Measurements from ENCODE around the gene GP5.

The GP5 gene, protein sequence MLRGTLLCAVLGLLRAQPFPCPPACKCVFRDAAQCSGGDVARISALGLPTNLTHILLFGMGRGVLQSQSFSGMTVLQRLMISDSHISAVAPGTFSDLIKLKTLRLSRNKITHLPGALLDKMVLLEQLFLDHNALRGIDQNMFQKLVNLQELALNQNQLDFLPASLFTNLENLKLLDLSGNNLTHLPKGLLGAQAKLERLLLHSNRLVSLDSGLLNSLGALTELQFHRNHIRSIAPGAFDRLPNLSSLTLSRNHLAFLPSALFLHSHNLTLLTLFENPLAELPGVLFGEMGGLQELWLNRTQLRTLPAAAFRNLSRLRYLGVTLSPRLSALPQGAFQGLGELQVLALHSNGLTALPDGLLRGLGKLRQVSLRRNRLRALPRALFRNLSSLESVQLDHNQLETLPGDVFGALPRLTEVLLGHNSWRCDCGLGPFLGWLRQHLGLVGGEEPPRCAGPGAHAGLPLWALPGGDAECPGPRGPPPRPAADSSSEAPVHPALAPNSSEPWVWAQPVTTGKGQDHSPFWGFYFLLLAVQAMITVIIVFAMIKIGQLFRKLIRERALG

GRCh38 chr3:194399166-194399565 lies at the start of gene GP5:
Gene GP5, minus strand, starts transcription at chr3:194399266. Its CDS starts 984 bp downstream, at chr3:194398282.
- no peak for DNase-seq

DNA sequence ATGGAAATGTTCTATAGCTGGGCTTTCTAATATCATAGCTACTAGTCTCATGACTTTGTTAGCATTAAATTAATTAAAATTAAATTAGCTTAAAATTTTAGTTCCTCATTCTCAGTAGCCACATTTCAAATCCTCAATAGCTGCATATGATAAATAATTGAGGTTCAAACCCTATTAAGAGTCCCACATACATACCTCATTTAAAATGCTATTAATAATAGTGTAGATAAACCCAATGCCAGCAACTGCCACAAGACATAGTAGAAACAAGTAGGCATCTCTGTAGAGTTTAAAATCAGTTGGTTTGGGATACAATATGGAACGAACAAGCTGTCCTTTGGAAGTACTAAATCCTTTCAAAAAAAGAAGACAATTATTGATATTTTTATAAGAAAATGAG lies 48.6 kb upstream of the GP5 start:
- DNase-seq, result no peak

GRCh38 chr3:194447161-194447560 lies 48.1 kb upstream of the GP5 start:
- no peak for DNase-seq

DNA sequence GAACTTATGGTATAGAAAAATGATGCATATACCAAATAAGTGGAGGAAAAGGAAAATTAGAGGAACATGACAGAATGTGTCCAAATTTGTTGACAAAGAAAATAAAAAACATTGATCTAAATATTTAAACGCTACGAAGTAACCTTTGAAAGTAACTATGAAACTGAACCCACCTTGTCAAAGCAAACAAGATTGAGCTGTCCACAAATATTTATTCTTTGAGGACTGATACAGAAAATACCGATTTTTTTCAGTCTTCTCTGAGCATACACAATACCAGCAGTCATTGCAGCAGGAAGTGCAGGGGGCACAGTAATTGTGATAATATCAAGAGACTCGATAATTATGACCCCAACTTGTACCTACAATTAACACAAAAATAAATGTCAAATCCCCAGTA lies 47.7 kb upstream of the GP5 start:
- DNase-seq, result no peak

DNA sequence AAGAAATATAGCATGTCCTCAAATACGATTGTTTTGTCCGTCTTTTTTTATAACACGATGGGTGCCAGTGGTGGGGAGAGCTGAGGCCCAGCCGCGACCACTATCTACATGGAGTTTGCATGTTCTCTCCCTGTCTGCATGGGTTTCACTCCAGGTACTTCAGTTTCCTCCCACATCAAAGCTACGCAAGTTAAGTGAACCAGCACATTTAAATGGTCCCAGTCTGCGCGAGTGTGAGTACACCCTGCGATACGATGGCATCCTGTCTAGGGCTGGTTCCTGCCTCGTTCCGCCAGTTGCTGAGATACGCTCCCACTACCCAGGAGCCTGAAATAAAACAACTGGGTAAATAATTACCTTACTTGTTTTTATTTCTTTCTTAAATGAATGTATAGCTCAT lies 47.1 kb upstream of the GP5 start:
- DNase-seq, result no peak

DNA sequence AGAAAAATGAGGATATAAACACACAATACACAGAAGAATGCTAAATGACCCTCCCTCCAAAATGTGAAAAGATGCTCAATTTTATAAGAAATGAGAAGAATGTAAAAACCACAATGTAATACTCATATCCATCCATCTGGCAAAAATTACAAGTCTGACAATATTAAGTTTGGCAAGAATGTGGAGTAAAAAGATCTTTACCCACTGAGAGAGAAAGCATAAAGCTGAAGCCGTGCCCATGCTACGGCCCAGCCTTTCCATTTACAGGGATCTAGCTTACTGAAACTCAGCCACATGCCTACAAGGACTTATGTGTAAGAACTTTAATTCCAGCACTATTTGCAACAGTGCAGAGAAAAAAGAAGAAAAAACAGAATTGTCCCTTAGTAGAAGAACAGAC lies 44.8 kb upstream of the GP5 start:
- no peak for DNase-seq

- DNase-seq, result no peak
Observed at GRCh38 chr3:194440756-194441155, 41.7 kb upstream of the GP5 start.

- DNase-seq, result no peak
Observed at GRCh38 chr3:194439881-194440550, 41.0 kb upstream of the GP5 start.

- no peak for DNase-seq
Observed at GRCh38 chr3:194434503-194434902, 35.4 kb upstream of the GP5 start.

DNA sequence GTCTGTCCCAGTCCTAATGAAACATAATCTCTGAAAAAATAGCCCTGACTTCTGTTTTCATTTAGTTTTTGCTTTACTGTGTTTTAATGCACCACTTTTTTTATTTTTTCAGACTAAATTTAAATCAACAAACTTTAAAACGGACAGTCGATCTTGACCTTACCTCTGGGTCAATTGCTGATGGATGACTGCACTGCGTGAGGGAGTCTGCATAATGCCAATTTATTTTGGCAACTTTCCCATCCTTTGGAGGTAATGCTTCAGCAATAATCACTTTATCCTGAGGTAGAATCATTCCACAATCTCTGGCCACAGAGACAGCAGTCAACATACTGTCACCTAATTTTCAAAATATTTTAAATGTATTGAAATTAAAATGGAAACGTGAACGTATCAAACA lies 32.5 kb upstream of the GP5 start:
- no peak for DNase-seq

DNA sequence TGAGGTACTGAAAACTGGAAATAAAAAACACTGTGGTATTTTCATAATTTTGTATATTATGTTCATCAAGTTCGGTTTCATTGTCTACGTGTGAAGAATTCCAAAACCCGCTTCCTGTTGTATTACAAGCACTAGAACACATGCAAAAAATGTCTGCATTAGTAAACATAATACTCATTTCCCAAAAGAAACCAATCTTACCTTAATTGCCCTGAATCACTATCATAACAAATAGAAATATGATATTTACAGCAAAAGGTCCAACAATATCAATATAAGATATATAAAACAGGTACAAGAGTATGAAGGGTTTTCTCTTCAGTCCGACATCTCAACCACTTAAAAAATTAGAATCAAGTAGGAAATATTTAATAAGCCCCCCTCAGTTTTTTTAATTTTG lies 26.3 kb upstream of the GP5 start:
- DNase-seq, result no peak

- DNase-seq, result no peak
Observed at GRCh38 chr3:194424953-194425352, 25.9 kb upstream of the GP5 start.

DNA sequence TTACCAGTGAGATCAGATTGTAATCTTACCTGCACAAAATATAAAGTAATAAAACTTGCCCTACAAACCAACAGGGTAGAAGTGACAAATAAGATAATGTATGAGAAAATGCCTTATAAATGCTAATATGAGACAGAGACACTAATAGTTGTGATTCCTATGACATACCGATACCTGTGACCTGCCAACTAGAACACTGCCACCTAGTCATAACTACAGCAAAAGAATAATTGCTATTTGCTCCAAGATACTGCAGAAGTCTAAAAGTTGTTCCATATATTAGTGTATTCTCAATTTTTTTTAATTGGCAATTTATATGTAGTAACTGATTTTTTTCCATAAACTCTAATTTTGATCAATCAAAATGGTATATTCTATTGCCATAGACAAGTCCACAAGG lies 25.3 kb upstream of the GP5 start:
- no peak for DNase-seq

- no peak for DNase-seq
Observed at GRCh38 chr3:194423317-194423716, 24.3 kb upstream of the GP5 start.

- DNase-seq, result no peak
Observed at GRCh38 chr3:194422188-194422587, 23.1 kb upstream of the GP5 start.

DNA sequence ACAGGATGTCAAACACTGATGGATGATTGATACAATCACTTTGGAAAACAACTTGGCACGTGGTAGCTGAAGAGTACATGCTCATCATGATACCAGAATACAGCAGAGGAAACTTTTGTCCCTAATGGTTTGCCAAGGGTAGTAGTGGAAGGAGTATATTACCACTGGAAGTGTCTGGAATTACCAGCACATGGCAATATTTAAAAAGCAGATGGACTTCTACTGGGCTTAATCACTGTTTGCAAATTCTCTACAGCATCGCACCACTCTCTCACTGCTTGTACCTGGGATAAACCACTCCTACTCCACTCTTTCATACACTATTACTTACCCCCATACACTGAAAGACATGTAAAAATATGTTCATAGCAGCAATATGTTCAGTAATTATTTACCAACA lies 19.6 kb upstream of the GP5 start:
- DNase-seq, result no peak

DNA sequence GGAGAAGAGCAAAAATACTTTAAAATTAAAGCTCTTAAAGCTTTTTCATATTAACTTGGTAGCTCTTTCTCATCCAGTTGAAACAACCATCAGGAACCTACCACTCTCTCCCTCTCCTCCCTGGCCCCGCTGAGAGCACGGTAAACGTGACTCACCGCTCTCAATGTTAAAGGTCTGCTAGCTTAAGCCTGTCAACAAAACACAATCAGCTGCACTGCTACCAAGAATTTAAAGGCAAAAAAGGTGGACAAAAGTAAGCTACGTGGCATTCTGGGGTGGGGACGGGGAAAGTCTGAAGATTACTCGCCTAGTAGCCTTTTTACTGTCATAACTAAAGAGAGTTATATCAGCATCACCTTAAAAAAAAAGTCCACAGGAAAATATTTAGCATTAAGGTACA lies 8.4 kb upstream of the GP5 start:
- no peak for DNase-seq

DNA sequence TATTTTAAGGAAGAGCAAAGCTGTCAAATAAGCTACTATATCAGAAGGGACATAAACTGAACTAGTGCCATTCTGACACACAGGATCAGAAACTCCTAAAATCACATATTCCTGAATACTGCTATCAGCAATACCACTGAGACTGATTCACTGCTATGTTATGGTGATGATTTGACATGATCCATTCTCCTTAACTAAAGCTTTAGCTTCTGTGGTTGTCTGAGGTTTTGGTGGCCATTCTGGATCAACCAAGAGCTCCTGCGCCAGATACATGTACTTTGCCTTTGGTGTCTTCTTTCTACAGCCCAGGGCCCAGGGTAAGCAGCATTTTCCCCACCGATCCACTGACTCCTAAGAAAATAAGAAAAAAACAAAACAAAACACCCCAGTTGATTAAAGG lies 6.7 kb upstream of the GP5 start:
- DNase-seq, result no peak

DNA sequence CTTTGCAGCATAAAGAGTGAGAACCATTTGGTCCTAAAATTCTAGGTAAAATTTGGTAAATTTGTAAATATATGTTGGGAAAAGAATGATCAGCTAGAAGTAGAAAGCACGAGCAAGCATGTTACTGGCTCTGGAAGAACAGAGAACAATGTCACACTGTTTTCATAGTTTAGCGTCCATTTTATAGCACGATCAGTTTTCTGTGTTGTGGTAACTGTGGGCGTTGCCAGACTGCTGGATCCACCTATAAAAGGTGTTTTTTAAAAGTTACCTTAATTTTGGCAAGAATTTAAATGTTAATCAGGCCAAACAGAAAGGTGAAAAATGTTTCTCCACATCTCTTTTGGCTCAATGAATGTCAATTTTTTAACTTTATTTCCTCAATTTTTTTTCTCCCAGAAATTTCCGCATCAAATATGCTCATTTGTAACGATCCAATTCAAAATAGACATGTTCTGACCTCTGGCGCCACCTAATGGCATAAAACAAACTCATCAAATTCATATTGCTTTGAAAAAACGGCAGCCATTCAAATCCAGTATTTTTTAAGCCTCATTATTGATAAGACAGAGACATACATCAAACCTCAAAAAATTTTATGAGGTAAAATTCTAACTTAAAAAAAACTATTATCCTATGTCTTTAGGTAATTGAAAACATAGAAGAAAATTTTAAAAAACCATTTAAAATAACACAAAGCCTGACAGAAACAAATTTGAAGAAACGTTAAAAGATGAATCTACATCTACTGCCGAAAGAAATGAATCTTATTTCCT lies 5.5 kb upstream of the GP5 start:
- no peak for DNase-seq

GRCh38 chr3:194401868-194402329 lies 2.8 kb upstream of the GP5 start:
- no peak for DNase-seq

- no peak for DNase-seq
Observed at GRCh38 chr3:194401346-194401745, 2.3 kb upstream of the GP5 start.

- no peak for DNase-seq
Observed at GRCh38 chr3:194399874-194400411, 877 bp upstream of the GP5 start.

GRCh38 chr3:194397757-194398312 lies 1.2 kb downstream of the GP5 start:
- DNase-seq, result no peak
